OCI-LY3 (cell line): ENCODE data around the gene OPCML.

ENCODE experiments used
- H2AFZ ChIP-seq: fragments of 200-600, 300-600 bp; shearing (Covaris generic); 2 replicates; pipeline ENCODE4 v1.6.0; 2014; ENCODE audit warnings: antibody characterized with exemption, low read depth, low read length
- H3K27ac ChIP-seq: fragments of 200-600, 300-600 bp; sonication (generic); 2 replicates; pipeline ENCODE4 v1.5.1; 2014; ENCODE audit warnings: mild to moderate bottlenecking, low read length, moderate library complexity, mixed read lengths
- H3K27me3 ChIP-seq: fragments of 200-600, 300-600 bp; sonication (generic); 2 replicates; pipeline ENCODE4 v1.6.1; 2014; ENCODE audit warnings: low read depth, low read length, mixed read lengths
- H3K36me3 ChIP-seq: fragments of 200-600, 300-600 bp; sonication (generic); replicated peaks from 2 replicates; pipeline ENCODE3; 2014; ENCODE audit warnings: low read depth, low read length, mixed read lengths
- H3K4me1 ChIP-seq: fragments of 300-600, 200-600 bp; sonication (generic); 2 replicates; pipeline ENCODE4 v1.6.1; 2014; ENCODE audit warnings: low read length, mixed read lengths
- H3K4me2 ChIP-seq: fragments of 200-600, 300-600 bp; sonication (generic); 2 replicates; pipeline ENCODE4 v1.6.1; 2014; ENCODE audit warnings: low read length, mixed read lengths
- H3K4me3 ChIP-seq: fragments of 300-600, 200-600 bp; sonication (generic); 2 replicates; pipeline ENCODE4 v1.5.1; 2014; ENCODE audit warnings: antibody characterized with exemption, mild to moderate bottlenecking, low read length, moderate library complexity
- H3K79me2 ChIP-seq: fragments of 300-600, 200-600 bp; shearing (Covaris generic); 2 replicates; pipeline ENCODE4 v1.6.1; 2014; ENCODE audit warnings: mild to moderate bottlenecking, low read length, mixed read lengths
- H3K9ac ChIP-seq: fragments of 300-600, 200-600 bp; shearing (Covaris generic); 2 replicates; pipeline ENCODE4 v1.6.0; 2014; ENCODE audit warnings: mild to moderate bottlenecking, low read length, moderate library complexity
- H3K9me3 ChIP-seq: fragments of 200-600, 300-600 bp; shearing (Covaris generic); 2 replicates; pipeline ENCODE4 v1.6.1; 2014; ENCODE audit warnings: low read length, mixed read lengths; ENCODE audit not compliant: insufficient read depth
- H4K20me1 ChIP-seq: fragments of 200-600, 300-600 bp; sonication (generic); 2 replicates; pipeline ENCODE4 v1.6.1; 2016; ENCODE audit warnings: low read length, mixed read lengths; ENCODE audit not compliant: insufficient read depth
- EZH2phosphoT487 ChIP-seq: fragments of 200-600 bp; shearing (Covaris generic); IDR thresholded peaks from 2 replicates; pipeline ENCODE4 v1.6.1; 2018; ENCODE audit warnings: antibody characterized with exemption, mixed run types, low read depth
- TF ChIP-seq, protein P1 (sequence below): fragments of 200-600, 300-600 bp; sonication (generic); IDR thresholded peaks from 2 replicates; pipeline ENCODE4 v1.5.1; 2014; ENCODE audit warnings: antibody characterized with exemption, low read length, low read depth

The OPCML gene

DNA sequence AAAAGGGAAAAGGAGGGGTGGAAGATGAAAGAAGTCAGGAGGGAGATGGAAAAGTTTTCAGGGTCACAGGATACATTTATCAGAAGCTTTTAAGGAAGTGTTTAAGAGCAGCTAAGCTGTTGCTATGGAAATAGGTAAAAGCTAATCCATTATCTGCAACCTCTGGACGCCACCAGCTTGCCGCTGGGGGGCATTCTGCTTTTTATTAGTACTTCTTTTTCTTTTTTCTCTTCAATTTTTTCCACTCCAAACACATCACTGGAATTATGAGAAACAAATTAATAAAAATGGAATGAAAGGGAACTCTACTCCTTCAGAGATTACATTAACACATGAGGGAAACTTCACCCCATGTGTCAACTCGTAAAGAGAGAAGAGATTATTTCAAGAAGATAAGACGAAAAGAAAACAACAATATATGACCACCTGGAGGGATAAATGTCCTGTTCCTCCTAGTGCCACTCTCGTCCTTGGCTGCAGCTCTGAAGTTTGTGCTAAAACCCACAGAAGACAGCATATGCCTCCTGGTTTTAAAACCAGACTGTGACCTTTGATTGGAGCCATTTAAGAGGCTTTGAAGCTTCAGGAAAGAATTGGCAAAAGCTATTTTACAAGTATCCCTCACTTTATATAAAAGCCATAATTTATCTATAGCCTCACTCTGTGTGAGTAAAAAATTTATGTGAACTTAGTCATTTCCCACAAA, 972.8 kb downstream of the OPCML start:
- Histone ChIP-seq H4K20me1 (no peaks in the 10 kb centered on the region), H3K27me3 (no peaks in the 10 kb centered on the region), H3K4me1 (no peaks in the 10 kb centered on the region), H3K36me3 (no peaks in the 10 kb centered on the region), H3K9me3 (no peaks in the 10 kb centered on the region), H3K27ac (no peak overlapping the region), H2AFZ (no peak overlapping the region), H3K4me2 (no peak overlapping the region), H3K79me2 (no peaks in the 10 kb centered on the region), H3K9ac (no peak overlapping the region), H3K4me3 (no peak overlapping the region)
- TF ChIP-seq EZH2phosphoT487: no peak
- TF ChIP-seq, protein P1, sequence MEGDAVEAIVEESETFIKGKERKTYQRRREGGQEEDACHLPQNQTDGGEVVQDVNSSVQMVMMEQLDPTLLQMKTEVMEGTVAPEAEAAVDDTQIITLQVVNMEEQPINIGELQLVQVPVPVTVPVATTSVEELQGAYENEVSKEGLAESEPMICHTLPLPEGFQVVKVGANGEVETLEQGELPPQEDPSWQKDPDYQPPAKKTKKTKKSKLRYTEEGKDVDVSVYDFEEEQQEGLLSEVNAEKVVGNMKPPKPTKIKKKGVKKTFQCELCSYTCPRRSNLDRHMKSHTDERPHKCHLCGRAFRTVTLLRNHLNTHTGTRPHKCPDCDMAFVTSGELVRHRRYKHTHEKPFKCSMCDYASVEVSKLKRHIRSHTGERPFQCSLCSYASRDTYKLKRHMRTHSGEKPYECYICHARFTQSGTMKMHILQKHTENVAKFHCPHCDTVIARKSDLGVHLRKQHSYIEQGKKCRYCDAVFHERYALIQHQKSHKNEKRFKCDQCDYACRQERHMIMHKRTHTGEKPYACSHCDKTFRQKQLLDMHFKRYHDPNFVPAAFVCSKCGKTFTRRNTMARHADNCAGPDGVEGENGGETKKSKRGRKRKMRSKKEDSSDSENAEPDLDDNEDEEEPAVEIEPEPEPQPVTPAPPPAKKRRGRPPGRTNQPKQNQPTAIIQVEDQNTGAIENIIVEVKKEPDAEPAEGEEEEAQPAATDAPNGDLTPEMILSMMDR: no peak

DNA sequence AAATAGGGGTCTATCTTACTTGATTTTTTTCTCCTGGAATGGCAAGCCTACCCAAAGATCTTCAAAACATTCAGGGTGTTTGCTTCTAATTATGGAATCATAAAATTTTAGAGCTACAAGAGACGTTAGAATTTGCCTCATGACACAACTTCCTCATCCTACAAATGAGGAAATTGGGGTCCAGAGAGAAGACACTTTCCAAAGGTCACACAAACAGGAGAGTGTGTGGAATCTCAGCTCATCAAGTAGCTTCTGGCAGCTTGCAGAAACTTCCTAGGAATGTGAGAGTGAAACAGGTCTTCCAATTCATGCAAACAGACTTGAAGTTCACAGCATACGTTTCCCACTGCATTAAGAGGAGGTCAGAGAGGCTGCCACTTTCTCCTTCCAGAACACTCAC, 976.0 kb downstream of the OPCML start:
- Histone ChIP-seq H3K27me3 (no peaks in the 10 kb centered on the region), H3K4me2 (no peak overlapping the region), H3K27ac (no peak overlapping the region), H2AFZ (no peak overlapping the region), H3K36me3 (no peaks in the 10 kb centered on the region), H3K79me2 (no peaks in the 10 kb centered on the region), H3K9me3 (no peaks in the 10 kb centered on the region), H3K9ac (no peak overlapping the region), H3K4me1 (no peaks in the 10 kb centered on the region), H4K20me1 (no peaks in the 10 kb centered on the region), H3K4me3 (no peak overlapping the region)
- TF ChIP-seq, protein P1: no peak
- TF ChIP-seq EZH2phosphoT487: no peak

DNA sequence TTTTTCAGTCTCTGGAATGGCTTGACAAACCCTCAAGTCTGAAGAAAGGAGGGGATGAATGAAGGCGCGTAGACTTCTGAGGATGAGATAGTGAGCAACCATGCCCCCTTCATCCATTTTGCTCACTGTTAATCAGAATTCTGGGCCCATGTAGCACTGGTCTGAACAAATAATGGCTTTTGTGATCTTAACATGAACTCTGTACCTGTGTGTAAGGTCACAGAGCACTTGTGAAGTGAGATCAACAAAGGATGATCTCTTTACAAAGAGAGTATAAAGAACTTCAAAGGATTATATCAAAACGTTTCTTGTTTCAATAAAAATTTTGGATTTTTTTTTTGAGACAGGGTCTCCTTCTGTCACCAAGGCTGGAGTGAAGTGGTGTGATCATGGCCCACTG, 976.7 kb downstream of the OPCML start:
- no peaks in the 10 kb centered on the region for H3K79me2 ChIP-seq
- H4K20me1 ChIP-seq: no peaks in the 10 kb centered on the region
- H2AFZ ChIP-seq: no peak overlapping the region
- no peaks in the 10 kb centered on the region for H3K4me1 ChIP-seq
- no peak overlapping the region for H3K4me3 ChIP-seq
- no peaks in the 10 kb centered on the region for H3K9me3 ChIP-seq
- no peaks in the 10 kb centered on the region for H3K27me3 ChIP-seq
- no peak overlapping the region for H3K4me2 ChIP-seq
- TF ChIP-seq, protein P1: no peak
- TF ChIP-seq EZH2phosphoT487: no peak
- no peak overlapping the region for H3K27ac ChIP-seq
- H3K36me3 ChIP-seq: no peaks in the 10 kb centered on the region
- no peak overlapping the region for H3K9ac ChIP-seq

DNA sequence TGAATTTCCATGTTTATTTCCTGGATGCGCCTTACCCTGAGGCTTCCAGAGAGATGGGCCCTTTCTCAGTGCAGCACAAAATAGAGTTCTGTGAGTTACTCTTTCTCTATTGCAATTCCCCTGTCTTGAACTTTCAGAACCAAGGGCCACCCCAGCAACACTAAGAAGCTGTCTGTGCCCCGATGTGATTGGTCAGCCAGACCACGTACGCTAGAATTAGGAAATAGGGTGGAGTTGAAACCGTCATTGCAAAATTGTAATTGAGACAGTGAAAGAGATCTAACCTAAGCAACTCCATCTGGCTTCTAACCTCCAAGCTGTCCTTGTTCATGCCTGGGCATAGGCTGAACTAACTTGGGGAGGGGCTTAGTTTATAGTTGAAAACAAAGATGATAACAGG, 981.3 kb downstream of the OPCML start:
- Histone ChIP-seq H3K4me2 (no peak overlapping the region), H3K4me1 (no peaks in the 10 kb centered on the region), H4K20me1 (no peaks in the 10 kb centered on the region), H3K27ac (no peak overlapping the region), H3K36me3 (no peaks in the 10 kb centered on the region), H3K79me2 (no peaks in the 10 kb centered on the region), H3K9me3 (no peaks in the 10 kb centered on the region), H3K27me3 (no peaks in the 10 kb centered on the region), H2AFZ (no peak overlapping the region), H3K4me3 (no peak overlapping the region), H3K9ac (no peak overlapping the region)
- TF ChIP-seq EZH2phosphoT487: no peak
- TF ChIP-seq, protein P1: no peak
